Tibial nerve (tissue), 4 donors: ENCODE results near the gene KIF5C. TPM values are rescaled to one million over a fixed set of nuclear protein-coding genes. Genes with fewer than 3 reads are reported as not detected.

Source experiments
- DNase-seq, 2 donors: peaks; one replicate each; pipeline ENCODE4 v3.0.0-alpha.2; 2019; ENCODE audit warnings: low spot score in 2 of 2
- H3K27ac ChIP-seq, 4 donors: fragments of 200-600 bp; sonication (generic) in 3 of 4; one replicate each; pipeline ENCODE4 v1.5.1; 2017 to 2019; ENCODE audit warnings: mild to moderate bottlenecking in 1 of 4
- H3K27me3 ChIP-seq, 2 donors: fragments of 200-600 bp; sonication (generic) in 1 of 2; one replicate each; pipeline versions ENCODE4 v1.5.1 to v1.6.0; 2017 to 2019
- H3K36me3 ChIP-seq, 3 donors: fragments of 200-600 bp; sonication (generic); one replicate each; pipeline ENCODE4 v1.5.1; 2018 to 2019
- H3K4me1 ChIP-seq, 4 donors: fragments of 200-600 bp; sonication (generic) in 3 of 4; one replicate each; pipeline ENCODE4 v1.5.1; 2017 to 2019
- H3K4me3 ChIP-seq, 4 donors: fragments of 200-600 bp; sonication (generic) in 3 of 4; one replicate each; pipeline ENCODE4 v1.5.1; 2017 to 2019; ENCODE audit warnings: mild to moderate bottlenecking in 1 of 4, moderate library complexity in 1 of 4
- H3K9me3 ChIP-seq, 4 donors: fragments of 200-600 bp; sonication (generic) in 3 of 4; one replicate each; pipeline ENCODE4 v1.5.1; 2017 to 2019
- EP300 ChIP-seq, 2 donors: sonication (generic); formaldehyde crosslinking; IDR thresholded peaks; one replicate each; pipeline ENCODE4 v1.6.1; 2017; ENCODE audit warnings: antibody characterized with exemption in 2 of 2, mild to moderate bottlenecking in 1 of 2
- POLR2A ChIP-seq, 2 donors: fragments of 450-650 bp; IDR thresholded peaks; one replicate each; pipeline ENCODE4 v1.6.1; 2017; ENCODE audit warnings: antibody characterized with exemption in 2 of 2, mild to moderate bottlenecking in 2 of 2, moderate library complexity in 2 of 2
- WGBS, 2 donors: methylation state at CpG; one replicate each; pipeline ENCODE4 v1.1.5; 2018; 5-methylcytosine and 5-hydroxymethylcytosine counted together
- total RNA-seq, 4 donors: library from RNA; depleted of rRNA; stranded (reverse); fragments of >200 nt; gene quantifications; one replicate each; pipeline ENCODE4 v1.1.0, GENCODE V29; 2016
- TF ChIP-seq, protein P1 (sequence below), 5 experiments: fragments of 200-600 bp in 3 of 5; fragments of 450-650 bp in 2 of 5; sonication (generic) in 3 of 5; IDR thresholded peaks; one replicate each; pipeline ENCODE4 v1.5.1; 2016 to 2019; ENCODE audit warnings: antibody characterized with exemption in 5 of 5, mild to moderate bottlenecking in 3 of 5, moderate library complexity in 2 of 5

The KIF5C gene
- total RNA-seq, 4 donors from 2014 or later, result 10.8 to 47.9 (median 23.6) TPM

DNA sequence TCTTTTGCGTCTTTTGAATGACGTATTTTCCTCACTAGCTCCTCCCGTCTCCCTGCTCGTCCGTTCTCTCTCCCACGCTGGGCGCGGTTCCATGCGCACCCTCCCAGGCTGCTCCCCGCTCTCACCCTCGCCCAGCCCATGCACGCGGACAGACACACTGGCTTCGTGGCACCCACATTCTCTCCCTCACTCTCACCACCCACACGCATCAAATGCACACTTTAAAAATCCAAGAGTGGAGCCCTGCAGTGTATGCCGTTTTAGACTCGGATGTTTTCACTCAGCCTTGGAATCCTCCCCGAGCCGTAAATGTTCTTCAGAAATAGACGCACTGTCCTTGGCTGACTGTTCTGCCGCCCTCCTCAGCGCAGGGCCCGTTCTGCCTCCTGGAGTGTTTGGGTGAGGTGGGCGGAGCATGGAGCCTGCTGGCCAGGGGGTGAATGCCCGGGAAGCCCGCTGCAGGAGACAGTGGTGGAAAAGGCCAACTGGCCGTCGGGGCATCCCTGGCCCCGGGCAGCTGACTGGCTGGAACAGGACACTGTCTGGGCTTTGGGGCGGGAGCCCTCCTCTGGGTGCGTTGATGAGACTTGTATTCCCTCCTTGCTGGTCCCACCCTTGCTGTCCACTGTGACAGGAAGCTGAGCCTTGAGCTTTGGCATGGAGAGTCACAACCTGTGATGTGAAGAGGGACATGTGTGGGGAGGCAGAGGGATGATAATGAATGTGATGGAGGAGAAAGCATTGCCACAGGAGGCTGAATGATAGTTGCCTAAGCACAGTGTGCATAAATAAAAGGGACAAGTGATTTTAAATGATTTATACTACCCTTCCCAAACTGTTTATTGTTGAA is 128.1 kb downstream of the KIF5C start:
- 92 to 96% methylated on average over 30 to 31 of the region's 31 CpGs for WGBS, 2 donors
- H3K36me3 ChIP-seq, result no peaks in the 10 kb centered on the region
- peaks cover 0 to 21% (median 0%) of the 10 kb centered on the region in 4 donors for H3K4me1 ChIP-seq
- no peaks in the 10 kb centered on the region for H3K9me3 ChIP-seq
- no peak for TF ChIP-seq EP300 (IDR thresholded peaks at IDR 0.05)
- TF ChIP-seq, protein P1, sequence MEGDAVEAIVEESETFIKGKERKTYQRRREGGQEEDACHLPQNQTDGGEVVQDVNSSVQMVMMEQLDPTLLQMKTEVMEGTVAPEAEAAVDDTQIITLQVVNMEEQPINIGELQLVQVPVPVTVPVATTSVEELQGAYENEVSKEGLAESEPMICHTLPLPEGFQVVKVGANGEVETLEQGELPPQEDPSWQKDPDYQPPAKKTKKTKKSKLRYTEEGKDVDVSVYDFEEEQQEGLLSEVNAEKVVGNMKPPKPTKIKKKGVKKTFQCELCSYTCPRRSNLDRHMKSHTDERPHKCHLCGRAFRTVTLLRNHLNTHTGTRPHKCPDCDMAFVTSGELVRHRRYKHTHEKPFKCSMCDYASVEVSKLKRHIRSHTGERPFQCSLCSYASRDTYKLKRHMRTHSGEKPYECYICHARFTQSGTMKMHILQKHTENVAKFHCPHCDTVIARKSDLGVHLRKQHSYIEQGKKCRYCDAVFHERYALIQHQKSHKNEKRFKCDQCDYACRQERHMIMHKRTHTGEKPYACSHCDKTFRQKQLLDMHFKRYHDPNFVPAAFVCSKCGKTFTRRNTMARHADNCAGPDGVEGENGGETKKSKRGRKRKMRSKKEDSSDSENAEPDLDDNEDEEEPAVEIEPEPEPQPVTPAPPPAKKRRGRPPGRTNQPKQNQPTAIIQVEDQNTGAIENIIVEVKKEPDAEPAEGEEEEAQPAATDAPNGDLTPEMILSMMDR (IDR thresholded peaks at IDR 0.05), result no peak
- no peak for DNase-seq
- H3K27ac ChIP-seq, result no peak overlapping the region
- H3K27me3 ChIP-seq, result no peaks in the 10 kb centered on the region
- no peak overlapping the region for H3K4me3 ChIP-seq

DNA sequence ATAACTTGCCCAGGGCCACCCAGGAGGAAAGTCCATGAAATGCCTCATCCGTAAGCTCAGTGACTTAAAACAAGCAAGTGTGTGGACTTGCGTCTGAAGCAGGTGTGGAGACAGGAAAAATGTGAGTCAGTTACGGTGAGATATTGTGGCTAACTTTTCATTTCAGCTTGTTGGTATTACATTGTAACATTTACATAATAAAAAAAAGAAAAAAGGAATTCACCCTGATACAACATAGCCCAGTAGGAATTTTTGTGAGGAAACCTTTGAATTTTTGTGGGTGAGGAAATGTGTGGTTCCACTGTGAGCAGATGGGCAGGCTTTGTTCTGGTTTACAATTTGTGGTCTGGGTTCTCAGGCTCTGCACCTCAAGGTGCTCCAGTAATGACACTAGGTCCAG is 129.8 kb downstream of the KIF5C start:
- Histone ChIP-seq H3K27ac (no peak overlapping the region), H3K4me1 (peaks cover 0 to 18% (median 0%) of the 10 kb centered on the region in 4 donors), H3K27me3 (no peaks in the 10 kb centered on the region), H3K9me3 (no peaks in the 10 kb centered on the region), H3K4me3 (no peak overlapping the region), H3K36me3 (peaks cover 0 to under 1% (median 0%) of the 10 kb centered on the region in 3 donors)
- WGBS, 2 donors, result 79 to 90% methylated on average over 3 of the region's 3 CpGs
- DNase-seq, result no peak
- TF ChIP-seq, protein P1 (IDR thresholded peaks at IDR 0.05), result no peak
- TF ChIP-seq EP300 (IDR thresholded peaks at IDR 0.05) (no peak), POLR2A (IDR thresholded peaks at IDR 0.05) (no peak)

DNA sequence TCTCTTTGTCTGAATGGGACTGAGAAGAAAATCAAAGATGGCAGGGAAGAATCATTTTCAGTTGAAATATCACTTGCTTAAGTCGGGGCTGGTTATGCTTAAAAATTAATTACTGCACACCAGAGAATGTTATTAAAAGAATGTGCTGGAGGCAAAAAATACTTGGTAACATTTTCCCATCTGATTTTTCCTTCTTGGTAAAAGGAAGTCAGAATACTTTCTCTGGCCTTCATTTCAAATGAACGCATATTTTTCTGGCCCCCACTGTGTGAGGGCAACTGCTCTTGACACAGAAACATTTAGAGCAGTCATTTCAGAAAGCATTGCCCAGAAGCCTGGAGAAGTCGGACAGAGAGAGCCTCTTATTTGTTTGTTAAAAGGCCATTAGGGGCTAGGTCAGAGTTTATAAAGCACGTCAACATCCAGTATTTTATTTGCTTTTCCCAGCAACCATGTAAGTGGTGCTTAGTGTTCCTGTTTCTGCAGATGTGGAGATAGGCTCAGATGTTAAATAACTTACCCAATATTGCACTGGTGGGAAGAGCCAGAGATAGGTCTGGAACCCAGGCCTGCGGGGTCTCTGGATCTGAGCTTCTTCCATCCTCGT is 130.5 kb downstream of the KIF5C start:
- H3K27ac ChIP-seq, result peak overlapping the region in 1 of 4 donors; percentile 1
- no peak for DNase-seq
- WGBS, 2 donors, result 22 to 32% methylated on average over 6 of the region's 6 CpGs

DNA sequence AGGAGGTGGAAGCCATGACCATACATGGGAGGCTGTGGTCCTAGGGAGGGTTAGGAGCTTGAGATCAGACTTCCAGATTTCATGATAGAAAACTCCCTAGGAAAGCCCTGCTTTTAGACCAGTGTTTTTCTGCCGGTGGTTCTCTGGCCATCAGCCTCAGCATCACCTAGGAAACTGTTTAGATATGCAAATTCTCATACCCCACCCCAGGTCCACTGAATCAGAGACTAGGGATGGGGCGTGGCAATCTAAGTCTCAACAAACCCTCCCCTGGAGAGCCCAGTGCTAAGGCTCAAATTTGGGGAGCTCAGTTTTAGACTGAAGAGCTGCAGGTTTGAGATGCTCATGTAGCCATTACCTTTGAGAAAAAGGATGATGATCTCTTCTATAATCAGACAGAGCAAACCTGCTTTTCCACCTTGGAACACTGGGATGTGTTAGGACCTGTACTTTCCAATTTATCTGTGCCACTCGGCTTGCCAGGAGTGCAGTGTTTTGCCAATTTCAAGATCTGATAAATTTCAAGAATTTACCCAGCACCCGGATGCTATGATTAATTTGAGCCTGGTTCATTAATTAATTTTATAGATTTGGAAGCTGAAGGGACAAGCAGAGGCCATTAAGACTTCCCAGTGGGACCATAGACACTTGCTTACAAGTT is 132.0 kb downstream of the KIF5C start:
- H3K4me3 ChIP-seq, result no peak overlapping the region
- H3K9me3 ChIP-seq, result no peaks in the 10 kb centered on the region
- peaks cover 0 to 13% (median 0%) of the 10 kb centered on the region in 4 donors for H3K4me1 ChIP-seq
- peaks cover 0 to 9% (median 0%) of the 10 kb centered on the region in 3 donors for H3K36me3 ChIP-seq
- DNase-seq, result no peak
- WGBS, 2 donors, result 83 to 90% methylated on average over 4 of the region's 4 CpGs
- H3K27ac ChIP-seq, result no peak overlapping the region
- TF ChIP-seq, protein P1 (IDR thresholded peaks at IDR 0.05), result no peak
- TF ChIP-seq EP300 (IDR thresholded peaks at IDR 0.05) (no peak), POLR2A (IDR thresholded peaks at IDR 0.05) (no peak)
- no peaks in the 10 kb centered on the region for H3K27me3 ChIP-seq

More for the DNA sequence above, 130.5 kb downstream of the KIF5C start:
- Histone ChIP-seq H3K4me1 (peaks cover 0 to 13% (median 0%) of the 10 kb centered on the region in 4 donors), H3K36me3 (peaks cover 0 to 8% (median 0%) of the 10 kb centered on the region in 3 donors), H3K27me3 (no peaks in the 10 kb centered on the region), H3K9me3 (no peaks in the 10 kb centered on the region), H3K4me3 (no peak overlapping the region)
- TF ChIP-seq, protein P1 (IDR thresholded peaks at IDR 0.05), result no peak
- TF ChIP-seq POLR2A (IDR thresholded peaks at IDR 0.05), result no peak
